PC-3 (cell line): ENCODE results near the gene CLN3. TPM values are rescaled to one million over a fixed set of nuclear protein-coding genes. Genes with fewer than 3 reads are reported as not detected.
A peak's percentile ranks its signal among the peaks of the same experiment; 100 is the strongest.
"Not testable (repeated sequence)": the region's sequence is repeated elsewhere in the genome, so short reads cannot be mapped to it uniquely, and the experiment has no call there.

Source experiments
- ATAC-seq: fragments of 200-7000 bp; cut with Tn5 transposase; 2 replicates; pipeline ENCODE4 v1.9.1; 2020; ENCODE audit warnings: mild to moderate bottlenecking, moderate library complexity
- BruUV-seq: library from RNA; stranded (reverse); fragments of 400-500 nt; replicated peaks from 2 replicates; lab custom pipeline; 2021; lab: Mats Ljungman, UMichigan
- CTCF ChIA-PET: fragments of 300-600 bp; sonication (Branson Sonifier 250); formaldehyde crosslinking; loops from one replicate; lab custom pipeline; 2022; ENCODE audit warnings: antibody characterized with exemption; lab: Charles Lee
- POLR2A ChIA-PET: fragments of 300-600 bp; sonication (Branson Sonifier 250); formaldehyde crosslinking; loops from one replicate; lab custom pipeline; 2022; ENCODE audit warnings: antibody characterized with exemption; ENCODE audit not compliant: unreplicated experiment; lab: Charles Lee
- DNase-seq: peaks from one replicate; pipeline ENCODE4 v3.0.0-alpha.2; 2015
- H2AFZ ChIP-seq: fragments of 300-600 bp; sonication (generic); 2 replicates; pipeline ENCODE4 v1.6.0; 2016; ENCODE audit warnings: antibody characterized with exemption, low read length
- H3F3A ChIP-seq: fragments of 300-600 bp; sonication (generic); one replicate; pipeline ENCODE4 v1.6.0; 2017; ENCODE audit warnings: antibody characterized with exemption, low read length, control low read depth, mild to moderate bottlenecking; ENCODE audit not compliant: unreplicated experiment
- H3K27ac ChIP-seq: fragments of 300-600 bp; sonication (generic); 2 replicates; pipeline ENCODE4 v1.5.1; 2016; ENCODE audit warnings: mild to moderate bottlenecking, low read length
- H3K27me3 ChIP-seq: fragments of 300-600 bp; sonication (generic); 2 replicates; pipeline ENCODE4 v1.6.1; 2016; ENCODE audit warnings: low read length, mixed read lengths
- H3K36me3 ChIP-seq: fragments of 300-600 bp; sonication (generic); 2 replicates; pipeline ENCODE4 v1.6.1; 2016; ENCODE audit warnings: low read depth, mixed run types, low read length, mixed read lengths
- H3K4me1 ChIP-seq: fragments of 300-600 bp; sonication (generic); 2 replicates; pipeline ENCODE4 v1.5.1; 2016; ENCODE audit warnings: low read length; ENCODE audit not compliant: insufficient read depth
- H3K4me2 ChIP-seq: fragments of 300-600 bp; sonication (generic); 2 replicates; pipeline ENCODE4 v1.6.0; 2016; ENCODE audit warnings: low read length
- H3K4me3 ChIP-seq: fragments of 300-600 bp; sonication (generic); 2 replicates; pipeline ENCODE4 v1.5.1; 2016; ENCODE audit warnings: mild to moderate bottlenecking, low read length, mixed read lengths
- H3K79me2 ChIP-seq: fragments of 300-600 bp; sonication (generic); 2 replicates; pipeline ENCODE4 v1.6.1; 2017; ENCODE audit warnings: low read length, mixed read lengths
- H3K9ac ChIP-seq: fragments of 300-600 bp; sonication (generic); 2 replicates; pipeline ENCODE4 v1.6.0; 2016; ENCODE audit warnings: mild to moderate bottlenecking, low read length
- H3K9me2 ChIP-seq: fragments of 300-600 bp; sonication (generic); replicated peaks from 2 replicates; pipeline ENCODE4 v1.6.1; 2016; ENCODE audit warnings: mixed run types, low read length, mixed read lengths
- H3K9me3 ChIP-seq: fragments of 300-600 bp; sonication (generic); 2 replicates; pipeline ENCODE4 v1.6.1; 2016; ENCODE audit warnings: low read length, mixed read lengths
- H4K20me1 ChIP-seq: fragments of 300-600 bp; sonication (generic); 2 replicates; pipeline ENCODE4 v1.6.1; 2016; ENCODE audit warnings: low read length, mixed read lengths
- EZH2 ChIP-seq: fragments of 300-600 bp; sonication (generic); IDR thresholded peaks from one replicate; pipeline ENCODE4 v1.6.1; 2017; ENCODE audit warnings: antibody characterized with exemption, mild to moderate bottlenecking, low read length; ENCODE audit not compliant: unreplicated experiment
- EZH2phosphoT487 ChIP-seq: fragments of 300-600 bp; sonication (generic); IDR thresholded peaks from 2 replicates; pipeline ENCODE4 v1.6.1; 2018; ENCODE audit warnings: mild to moderate bottlenecking, antibody characterized with exemption, low read length, borderline replicate concordance
- intact Hi-C: fragments of 100-400 bp; cut with micrococcal nuclease; formaldehyde crosslinking; loops from 2 replicates; pipeline ENCODE4 v1.9.0; 2023
- total RNA-seq: library from RNA; depleted of rRNA; stranded (reverse); fragments of >200 nt; gene quantifications from 2 replicates; pipeline ENCODE4 v1.2.3, GENCODE V29; 2014
- TF ChIP-seq, protein P1 (sequence below): fragments of 300-600 bp; sonication (generic); conservative IDR thresholded peaks from 2 replicates; pipeline ENCODE4 v1.5.1; 2017; ENCODE audit warnings: antibody characterized with exemption, low read depth, mild to moderate bottlenecking, low read length

CLN3 gene
- total RNA-seq, 1 experiment from 2014 or later, result 13.3 TPM

DNA sequence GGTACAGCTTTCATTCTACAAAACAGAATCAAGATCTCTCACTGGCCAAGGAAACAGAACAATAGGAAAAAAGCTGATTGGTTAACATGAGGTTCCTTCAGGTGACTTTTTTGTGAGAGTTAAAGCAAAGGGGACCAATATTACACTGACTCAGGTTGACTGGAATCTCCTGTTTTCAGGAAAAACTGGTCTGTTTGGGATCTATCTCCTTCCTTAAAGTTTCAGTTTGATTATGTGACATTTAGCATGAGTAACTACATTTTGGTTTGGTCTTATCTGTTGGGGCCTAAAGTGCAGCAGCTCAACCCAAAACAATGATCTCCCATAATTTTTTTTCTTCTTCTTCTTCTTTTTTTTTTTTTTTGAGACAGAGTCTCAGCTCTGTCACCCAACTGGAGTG is 37.2 kb upstream of the CLN3 start:
- TF ChIP-seq, protein P1, sequence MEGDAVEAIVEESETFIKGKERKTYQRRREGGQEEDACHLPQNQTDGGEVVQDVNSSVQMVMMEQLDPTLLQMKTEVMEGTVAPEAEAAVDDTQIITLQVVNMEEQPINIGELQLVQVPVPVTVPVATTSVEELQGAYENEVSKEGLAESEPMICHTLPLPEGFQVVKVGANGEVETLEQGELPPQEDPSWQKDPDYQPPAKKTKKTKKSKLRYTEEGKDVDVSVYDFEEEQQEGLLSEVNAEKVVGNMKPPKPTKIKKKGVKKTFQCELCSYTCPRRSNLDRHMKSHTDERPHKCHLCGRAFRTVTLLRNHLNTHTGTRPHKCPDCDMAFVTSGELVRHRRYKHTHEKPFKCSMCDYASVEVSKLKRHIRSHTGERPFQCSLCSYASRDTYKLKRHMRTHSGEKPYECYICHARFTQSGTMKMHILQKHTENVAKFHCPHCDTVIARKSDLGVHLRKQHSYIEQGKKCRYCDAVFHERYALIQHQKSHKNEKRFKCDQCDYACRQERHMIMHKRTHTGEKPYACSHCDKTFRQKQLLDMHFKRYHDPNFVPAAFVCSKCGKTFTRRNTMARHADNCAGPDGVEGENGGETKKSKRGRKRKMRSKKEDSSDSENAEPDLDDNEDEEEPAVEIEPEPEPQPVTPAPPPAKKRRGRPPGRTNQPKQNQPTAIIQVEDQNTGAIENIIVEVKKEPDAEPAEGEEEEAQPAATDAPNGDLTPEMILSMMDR, result no peak
- no peaks in the 10 kb centered on the region for H3K4me1 ChIP-seq
- H3K36me3 ChIP-seq, result no peaks in the 10 kb centered on the region
- ChIA-PET CTCF (no interaction called here), POLR2A (no interaction called here)
- ATAC-seq, result no peak
- H3K27ac ChIP-seq, result no peak overlapping the region
- DNase-seq, result peak; percentile 28
- H3K9me2 ChIP-seq, result no peaks in the 10 kb centered on the region
- H3K79me2 ChIP-seq, result no peaks in the 10 kb centered on the region
- no peak overlapping the region for H3K9ac ChIP-seq
- no peak overlapping the region for H3K4me2 ChIP-seq
- H3K27me3 ChIP-seq, result no peaks in the 10 kb centered on the region
- no peak overlapping the region for H2AFZ ChIP-seq
- no peaks in the 10 kb centered on the region for H3K9me3 ChIP-seq
- H4K20me1 ChIP-seq, result no peaks in the 10 kb centered on the region
- BruUV-seq, result no TSS peak
- H3F3A ChIP-seq, result no peaks in the 10 kb centered on the region
- intact Hi-C loops, result no loop called here
- no peak overlapping the region for H3K4me3 ChIP-seq

DNA sequence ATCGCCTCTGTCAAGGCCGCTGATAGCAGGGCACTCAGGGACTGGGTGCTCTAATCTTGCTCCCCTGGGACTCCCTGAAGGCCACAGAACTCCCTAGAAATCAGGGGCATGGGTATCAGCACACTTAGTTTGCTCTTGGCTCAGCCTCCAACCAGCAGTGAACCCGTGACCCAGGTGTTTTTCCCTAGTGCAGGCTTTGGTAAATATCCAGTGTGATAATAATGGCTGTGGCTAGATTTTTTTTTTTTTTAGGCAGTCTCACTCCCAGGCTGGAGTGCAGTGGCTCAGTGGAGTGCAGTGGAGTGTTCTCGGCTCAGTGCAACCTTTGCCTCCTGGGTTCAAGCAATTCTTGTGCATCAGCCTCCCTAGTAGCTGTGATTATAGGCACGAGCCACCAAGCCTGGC is 36.6 kb upstream of the CLN3 start:
- H2AFZ ChIP-seq, result no peak overlapping the region
- POLR2A ChIA-PET, result no interaction called here
- no peaks in the 10 kb centered on the region for H3K9me3 ChIP-seq
- TF ChIP-seq, protein P1, result no peak
- TF ChIP-seq EZH2 (no peak), EZH2phosphoT487 (no peak)
- no peaks in the 10 kb centered on the region for H3K79me2 ChIP-seq
- CTCF ChIA-PET, result no interaction called here
- DNase-seq (no peak), ATAC-seq (no peak)
- H3K4me1 ChIP-seq, result no peaks in the 10 kb centered on the region
- no peaks in the 10 kb centered on the region for H3K27me3 ChIP-seq
- H3F3A ChIP-seq, result no peaks in the 10 kb centered on the region
- no peaks in the 10 kb centered on the region for H3K36me3 ChIP-seq
- H4K20me1 ChIP-seq, result no peaks in the 10 kb centered on the region
- intact Hi-C loops, result no loop called here
- no peak overlapping the region for H3K27ac ChIP-seq
- H3K4me3 ChIP-seq, result no peak overlapping the region
- no peak overlapping the region for H3K9ac ChIP-seq
- no peaks in the 10 kb centered on the region for H3K9me2 ChIP-seq
- BruUV-seq, result no TSS peak
- no peak overlapping the region for H3K4me2 ChIP-seq

DNA sequence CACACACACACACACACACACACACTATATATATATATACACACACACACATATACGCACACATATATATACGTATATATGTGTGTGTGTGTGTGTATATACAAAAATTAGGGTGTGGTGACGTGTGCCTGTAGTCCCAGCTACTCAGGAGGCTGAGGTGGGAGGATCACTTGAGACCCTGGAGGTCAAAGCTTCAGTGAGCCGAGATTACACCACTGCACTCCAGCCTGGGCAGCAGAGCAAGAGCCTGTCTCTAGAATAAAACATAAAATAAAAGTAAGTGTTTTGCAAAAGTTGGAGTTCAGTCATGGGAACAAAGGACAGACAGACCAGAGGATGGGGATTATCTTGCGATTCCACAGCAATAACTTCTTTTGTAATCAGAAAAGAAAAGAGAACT is 36.1 kb upstream of the CLN3 start:
- H3K27ac ChIP-seq, result no peak overlapping the region
- no peaks in the 10 kb centered on the region for H3K4me1 ChIP-seq
- no TSS peak for BruUV-seq
- no peak for ATAC-seq
- H2AFZ ChIP-seq, result no peak overlapping the region
- ChIA-PET POLR2A (no interaction called here), CTCF (no interaction called here)
- H4K20me1 ChIP-seq, result no peaks in the 10 kb centered on the region
- no peak overlapping the region for H3K9ac ChIP-seq
- no peaks in the 10 kb centered on the region for H3K27me3 ChIP-seq
- no peaks in the 10 kb centered on the region for H3K9me3 ChIP-seq
- no peak overlapping the region for H3K4me2 ChIP-seq
- H3K36me3 ChIP-seq, result no peaks in the 10 kb centered on the region
- H3F3A ChIP-seq, result no peaks in the 10 kb centered on the region
- no peak for DNase-seq
- TF ChIP-seq, protein P1, result no peak
- TF ChIP-seq EZH2 (no peak), EZH2phosphoT487 (no peak)
- no peaks in the 10 kb centered on the region for H3K9me2 ChIP-seq
- no peaks in the 10 kb centered on the region for H3K79me2 ChIP-seq
- intact Hi-C loops, result no loop called here
- no peak overlapping the region for H3K4me3 ChIP-seq

DNA sequence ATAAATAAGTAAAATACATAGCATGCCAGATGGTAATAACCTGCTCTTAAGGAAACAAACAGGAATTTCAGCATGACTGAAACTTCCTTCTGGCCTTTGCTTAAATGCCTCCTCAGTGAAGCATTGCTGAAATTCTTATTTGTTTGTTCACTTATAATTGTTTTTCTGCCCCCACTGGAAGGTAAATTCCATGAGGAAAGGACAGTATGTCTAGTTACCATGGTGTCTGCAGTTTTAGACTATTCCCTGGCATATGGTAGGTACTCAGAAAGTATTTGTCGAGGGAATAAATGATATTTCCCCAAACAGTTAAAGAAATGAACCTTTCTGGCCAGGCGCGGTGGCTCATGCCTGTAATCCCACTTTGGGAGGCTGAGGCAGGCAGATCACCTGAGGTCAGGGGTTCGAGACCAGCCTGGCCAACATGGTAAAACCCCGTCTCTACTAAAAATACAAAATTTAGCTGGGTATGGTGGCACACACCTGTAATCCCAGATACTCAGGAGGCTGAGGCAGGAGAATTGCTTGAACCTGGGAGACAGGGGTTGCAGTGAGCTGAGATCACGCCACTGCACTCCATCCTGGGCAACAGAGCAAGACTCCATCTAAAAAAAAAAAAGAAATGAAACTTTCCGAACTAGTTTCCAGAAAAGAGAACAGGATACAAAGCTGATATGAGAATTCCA is 35.4 kb upstream of the CLN3 start:
- BruUV-seq, H2AFZ ChIP-seq, H3K4me2 ChIP-seq, H3K79me2 ChIP-seq, H3K9me2 ChIP-seq, H4K20me1 ChIP-seq, H3K27ac ChIP-seq, DNase-seq, intact Hi-C loops, H3K4me3 ChIP-seq, H3K36me3 ChIP-seq, H3K9me3 ChIP-seq, POLR2A ChIA-PET, H3F3A ChIP-seq, ATAC-seq, H3K27me3 ChIP-seq, H3K9ac ChIP-seq, H3K4me1 ChIP-seq, CTCF ChIA-PET: not testable (repeated sequence)
